Stimulated activated CD8-positive, alpha-beta memory T cell treated with anti-CD3 and anti-CD28 coated beads, Interleukin-15, amount 100 ng/mL, for 4 hours (primary cell): ENCODE data around the gene GPR15LG.
"Not testable (repeated sequence)": the region's sequence is repeated elsewhere in the genome, so short reads cannot be mapped to it uniquely, and the experiment has no call there.

Experiments used
- DNase-seq, 2 donors: peaks; one replicate each; pipeline ENCODE4 v3.0.0-alpha.2; 2020; ENCODE audit warnings: low read depth in 2 of 2

The GPR15LG gene

DNA sequence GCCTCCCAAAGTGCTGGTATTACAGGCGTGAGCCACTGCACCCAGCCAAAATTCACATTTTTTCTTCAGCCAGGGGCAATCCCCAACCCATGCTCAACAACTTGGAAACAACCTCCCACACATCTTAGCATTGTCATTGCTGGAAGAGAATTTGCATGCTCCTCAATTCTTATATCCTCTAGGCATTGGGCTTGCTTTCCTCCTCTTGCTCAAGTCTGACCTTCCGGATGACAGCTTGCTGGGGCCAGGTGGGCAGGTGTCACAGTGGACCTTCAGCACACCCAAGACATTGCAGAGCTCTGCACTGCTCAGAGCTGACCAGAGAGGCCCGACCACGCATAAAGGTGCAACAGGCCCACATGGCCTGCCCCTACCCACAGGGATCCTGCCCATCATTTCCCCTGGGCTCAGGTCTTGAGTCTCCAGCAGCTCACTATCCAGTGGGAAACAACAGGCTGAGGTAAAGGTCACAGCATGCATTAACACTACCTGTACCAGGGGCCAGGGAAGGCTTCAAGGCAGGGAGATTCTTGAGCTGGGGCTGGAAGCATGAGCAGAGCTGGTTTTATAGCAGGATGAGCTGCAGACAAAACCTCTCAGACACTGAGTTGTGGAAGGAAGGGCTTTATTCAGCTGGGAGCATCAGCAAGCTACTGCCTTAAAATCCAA lies 6.8 kb upstream of the GPR15LG start:
- DNase-seq, result no peak

DNA sequence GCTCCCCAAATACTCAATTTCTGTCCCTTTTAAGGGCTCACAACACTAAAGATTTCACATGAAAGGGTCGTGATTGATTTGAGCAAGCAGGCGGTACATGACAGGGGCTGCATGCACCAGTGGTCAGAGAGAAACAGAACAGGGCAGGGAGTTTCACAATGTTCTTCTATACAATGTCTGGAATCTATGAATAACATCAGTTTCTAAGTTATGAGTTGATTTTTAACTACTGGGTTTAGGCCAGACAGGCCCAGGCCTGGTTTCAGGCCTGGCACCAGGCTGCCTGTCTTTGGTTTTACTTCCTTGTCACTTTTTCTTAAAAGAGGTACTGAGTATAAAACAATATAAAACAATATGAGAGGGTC lies 6.3 kb upstream of the GPR15LG start:
- DNase-seq, result not testable (repeated sequence)

DNA sequence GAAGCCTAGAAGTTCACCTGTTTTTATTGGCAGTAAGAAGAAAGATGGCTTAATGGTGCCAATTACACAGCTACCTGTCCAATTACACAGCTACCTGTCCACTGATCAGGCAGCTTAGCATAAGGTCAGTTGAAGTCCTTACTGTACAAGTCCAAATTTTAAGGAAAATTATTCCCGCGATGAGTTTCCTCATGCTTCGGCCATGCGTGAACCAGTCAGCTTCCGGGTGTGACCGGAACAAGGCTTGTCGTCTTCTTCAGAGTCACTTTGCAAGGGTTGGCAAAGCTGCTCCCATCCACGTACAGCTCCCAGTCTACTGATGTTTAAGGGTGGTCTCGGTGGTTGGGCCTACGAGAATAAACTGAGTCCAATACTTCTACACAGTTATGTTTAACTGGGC lies 5.2 kb upstream of the GPR15LG start:
- DNase-seq, result not testable (repeated sequence)

DNA sequence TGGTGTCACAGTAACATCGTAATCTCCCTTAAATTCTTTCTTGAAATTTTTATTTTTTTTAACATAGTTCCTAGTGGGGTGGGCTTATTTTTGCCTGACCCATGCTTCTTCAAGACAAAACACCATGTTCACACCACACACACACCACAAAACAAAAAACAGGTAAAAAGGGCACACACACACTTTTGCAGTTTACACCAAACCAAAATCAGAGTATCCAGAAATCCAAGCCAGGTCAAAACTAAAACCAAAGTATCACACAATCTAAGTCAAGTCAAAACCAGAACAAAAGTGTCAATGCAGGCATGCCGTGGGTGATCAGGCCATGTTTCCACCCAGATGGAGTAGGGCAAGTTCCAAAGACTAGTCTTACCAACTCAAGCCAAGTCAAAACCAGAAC lies 2.4 kb upstream of the GPR15LG start:
- DNase-seq, result not testable (repeated sequence)

DNA sequence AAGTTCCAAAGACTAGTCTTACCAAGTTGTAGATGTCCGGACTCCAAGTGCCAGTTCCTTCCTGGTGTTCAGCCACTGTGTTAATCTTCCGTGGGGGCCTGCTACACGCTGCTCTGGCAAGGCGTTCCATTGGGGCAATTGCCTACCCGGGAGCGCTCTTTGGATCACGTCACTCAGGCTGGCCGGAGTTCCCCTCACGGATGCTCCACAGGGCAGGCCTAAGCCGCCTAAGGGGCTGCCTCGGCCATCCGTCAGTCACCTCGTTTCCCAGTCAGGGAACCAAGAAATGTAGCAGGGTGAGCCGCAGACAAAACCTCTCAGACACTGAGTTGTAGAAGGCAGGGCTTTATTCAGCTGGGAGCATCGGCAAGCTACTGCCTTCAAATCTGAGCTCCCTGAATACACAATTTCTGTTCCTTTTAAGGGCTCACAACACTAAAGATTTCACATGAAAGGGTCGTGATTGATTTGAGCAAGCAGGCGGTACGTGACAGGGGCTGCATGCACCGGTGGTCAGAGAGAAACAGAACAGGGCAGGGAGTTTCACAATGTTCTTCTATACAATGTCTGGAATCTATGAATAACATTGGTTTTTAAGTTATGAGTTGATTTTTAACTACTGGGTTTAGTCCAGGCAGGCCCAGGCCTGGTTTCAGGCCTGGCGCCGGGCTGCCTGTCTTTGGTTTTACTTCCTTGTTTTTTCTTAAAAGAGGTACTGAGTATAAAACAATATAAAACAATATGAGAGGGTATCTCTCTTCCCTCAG lies 1.7 kb upstream of the GPR15LG start:
- DNase-seq, result not testable (repeated sequence)

DNA sequence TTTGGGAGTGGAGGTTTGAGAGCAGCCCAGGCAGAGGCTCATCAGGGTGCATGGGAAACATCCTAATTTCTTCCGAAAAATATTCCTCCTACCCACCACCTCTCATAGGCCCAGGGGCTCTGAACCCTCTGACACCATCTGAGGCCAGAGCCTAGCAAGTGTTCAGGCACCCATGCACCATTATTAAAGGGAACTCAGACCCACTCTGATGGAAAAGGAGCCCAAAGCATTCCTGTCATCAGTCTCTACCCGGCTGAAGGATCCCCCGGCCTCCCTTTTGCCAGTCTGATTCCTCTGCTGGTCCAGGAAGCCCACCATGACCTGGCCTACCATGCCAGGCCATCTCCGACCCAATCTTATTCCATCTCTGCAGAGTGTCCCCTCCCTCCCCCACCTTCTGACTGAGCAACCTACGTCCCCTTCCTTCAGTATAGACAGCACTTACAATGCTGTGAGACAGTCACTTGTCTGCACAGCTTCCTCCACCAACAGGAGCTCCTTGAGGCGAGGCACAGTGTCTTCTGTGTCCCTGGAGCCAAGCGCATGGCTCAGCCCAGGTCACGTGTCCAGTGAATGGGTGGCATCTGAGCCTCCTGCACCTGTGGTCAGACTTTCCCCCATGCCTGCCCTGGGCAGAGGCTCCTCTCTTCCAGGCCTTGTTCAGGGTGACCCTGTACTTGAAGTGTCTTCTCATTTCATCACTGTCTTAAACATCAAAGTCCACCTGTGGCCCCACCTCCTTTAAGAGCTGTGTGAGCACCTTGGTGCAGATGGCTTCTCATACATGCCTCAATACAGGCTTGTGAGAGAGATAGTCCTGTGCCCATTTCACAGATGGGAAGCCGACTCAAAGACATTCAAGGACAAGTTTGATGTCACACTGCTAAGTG lies 889 bp upstream of the GPR15LG start:
- no peak for DNase-seq

DNA sequence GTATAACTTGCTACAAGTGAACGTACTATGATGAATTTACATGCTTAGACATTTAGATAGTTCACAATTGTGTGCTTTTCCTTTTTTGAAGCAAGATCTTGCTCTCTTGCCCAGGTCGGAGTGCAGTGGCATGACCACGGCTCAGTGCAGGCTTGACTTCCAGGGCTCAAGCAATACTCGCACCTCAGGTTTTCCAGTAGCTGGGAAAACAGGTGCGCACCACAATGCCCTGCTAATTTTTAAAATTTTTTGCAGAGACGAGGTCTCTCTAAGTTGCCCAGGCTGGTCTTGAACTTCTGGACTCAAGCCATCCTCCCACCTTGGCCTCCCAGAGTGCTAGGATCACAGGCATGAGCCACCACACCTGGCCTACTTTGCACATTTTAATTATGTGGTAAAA lies 1.8 kb downstream of the GPR15LG start:
- DNase-seq, result no peak

DNA sequence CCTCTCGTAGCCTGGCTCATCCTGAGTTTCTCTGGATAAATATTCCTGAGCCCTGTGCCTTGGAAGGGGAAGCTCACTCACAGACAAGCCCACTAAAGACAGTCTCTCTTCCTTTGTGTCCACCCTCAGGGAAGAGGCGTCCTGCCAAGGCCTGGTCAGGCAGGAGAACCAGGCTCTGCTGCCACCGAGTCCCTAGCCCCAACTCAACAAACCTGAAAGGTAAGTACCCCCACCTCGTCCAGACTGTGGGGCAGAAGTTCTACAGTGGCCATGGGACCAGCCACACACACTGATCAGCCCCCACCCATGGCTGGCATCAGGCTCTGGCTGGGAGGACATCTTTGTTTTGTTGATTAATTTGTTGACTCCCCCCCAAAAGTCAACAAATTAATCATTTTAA lies 2.8 kb downstream of the GPR15LG start:
- DNase-seq, result no peak

DNA sequence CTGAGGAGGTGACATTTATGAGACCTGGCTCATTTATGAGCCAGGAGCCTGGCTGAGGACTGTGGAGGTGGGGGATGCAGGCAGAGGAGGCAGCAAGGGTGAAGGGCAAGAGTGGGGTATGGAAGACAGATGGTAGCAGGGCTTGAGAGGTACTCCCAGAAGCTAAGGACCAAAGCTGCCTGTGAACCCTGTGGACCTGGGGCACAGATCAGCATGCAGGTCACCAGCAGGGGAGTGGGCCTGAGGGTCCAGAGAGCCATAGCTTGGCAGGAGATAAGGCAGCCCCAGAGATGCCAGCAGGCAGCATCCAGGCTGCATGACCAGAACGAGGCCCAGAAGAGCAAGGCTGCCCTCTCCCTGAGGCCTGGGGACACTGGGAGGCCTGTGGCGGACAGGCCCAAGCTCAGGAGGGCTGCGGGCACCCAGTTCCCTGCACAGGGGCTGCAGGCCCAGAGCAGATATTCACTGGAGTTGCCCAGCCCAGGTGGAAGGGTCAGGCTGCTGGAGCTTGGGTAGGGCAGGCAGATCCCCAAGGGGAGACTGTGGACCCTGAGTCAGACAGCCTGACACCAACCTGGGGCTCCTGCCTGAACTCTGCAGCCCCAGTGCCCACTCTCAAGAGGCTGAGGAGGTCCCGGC lies 3.4 kb downstream of the GPR15LG start:
- no peak for DNase-seq

DNA sequence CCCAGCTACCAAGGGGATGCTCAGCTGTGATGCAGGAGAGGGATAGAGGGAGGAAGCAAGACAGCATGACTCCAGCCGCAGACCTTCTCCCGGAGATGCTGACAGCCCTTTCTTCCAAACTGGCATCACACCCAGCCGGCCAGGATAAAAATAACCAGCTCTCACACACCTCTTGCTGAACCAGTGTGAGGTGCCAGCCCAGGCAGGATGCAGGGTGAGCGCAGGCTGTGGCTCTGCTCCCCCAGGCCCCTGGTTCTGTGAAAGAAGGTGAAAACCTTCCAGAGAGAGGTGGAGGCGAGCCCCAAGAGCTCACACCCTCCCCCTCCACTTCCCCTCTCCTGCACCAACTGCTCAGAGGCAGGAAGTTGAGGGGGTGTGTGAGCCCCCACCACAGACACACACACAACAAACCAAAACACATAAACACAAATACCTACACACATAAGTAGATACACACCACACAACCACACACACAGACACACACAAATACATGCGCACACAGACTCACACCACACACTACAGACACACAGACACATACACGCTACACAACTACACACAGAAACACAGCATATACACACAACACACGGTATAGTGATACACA lies 4.0 kb downstream of the GPR15LG start:
- DNase-seq, result peak in 1 of 2 donors; percentile 27

DNA sequence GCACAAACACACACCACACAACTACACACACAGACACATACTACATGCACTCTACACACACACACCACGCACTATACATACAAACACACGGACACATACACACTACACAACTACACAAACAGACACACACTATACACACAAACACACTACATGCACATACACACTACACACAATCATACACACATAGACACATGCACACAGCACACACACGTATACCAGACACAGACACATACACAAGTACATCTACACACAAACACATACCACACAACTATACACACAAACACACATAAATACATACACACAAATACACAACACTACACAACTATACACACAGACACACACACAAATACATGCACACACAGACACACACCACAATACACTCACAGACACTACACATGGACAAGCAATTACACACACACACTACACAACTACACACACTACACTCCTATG lies 4.6 kb downstream of the GPR15LG start:
- no peak for DNase-seq

DNA sequence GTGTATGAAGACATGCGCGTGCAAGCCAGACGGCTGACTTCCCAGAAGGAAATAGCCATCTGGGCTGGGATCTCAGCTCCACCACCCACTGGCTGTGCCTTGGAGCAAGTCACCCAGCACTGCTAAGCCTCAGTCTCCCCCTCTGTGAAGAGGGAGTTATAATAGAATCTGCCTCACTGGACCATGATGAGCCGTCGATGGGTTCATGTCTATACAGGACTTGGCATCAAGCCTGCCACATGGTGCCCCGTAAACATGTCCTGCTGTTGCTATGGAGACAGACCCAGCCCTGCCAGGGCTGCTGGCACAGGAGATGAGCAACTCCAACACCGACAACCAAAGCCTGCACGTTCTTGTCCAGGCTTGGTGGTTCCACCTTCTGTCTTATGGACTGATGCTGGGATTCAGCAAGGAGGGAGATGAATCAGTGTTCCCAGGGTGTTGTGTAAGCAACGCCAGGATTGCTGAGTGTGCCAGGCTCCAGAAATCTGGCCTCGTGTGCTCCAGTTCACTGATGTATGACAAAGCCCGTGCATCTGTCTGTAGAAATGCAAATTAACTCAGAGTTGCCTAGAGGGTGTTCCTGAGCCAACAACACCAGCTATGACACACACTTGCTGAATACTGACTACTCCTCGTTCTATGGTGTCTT lies 5.6 kb downstream of the GPR15LG start:
- DNase-seq, result no peak

DNA sequence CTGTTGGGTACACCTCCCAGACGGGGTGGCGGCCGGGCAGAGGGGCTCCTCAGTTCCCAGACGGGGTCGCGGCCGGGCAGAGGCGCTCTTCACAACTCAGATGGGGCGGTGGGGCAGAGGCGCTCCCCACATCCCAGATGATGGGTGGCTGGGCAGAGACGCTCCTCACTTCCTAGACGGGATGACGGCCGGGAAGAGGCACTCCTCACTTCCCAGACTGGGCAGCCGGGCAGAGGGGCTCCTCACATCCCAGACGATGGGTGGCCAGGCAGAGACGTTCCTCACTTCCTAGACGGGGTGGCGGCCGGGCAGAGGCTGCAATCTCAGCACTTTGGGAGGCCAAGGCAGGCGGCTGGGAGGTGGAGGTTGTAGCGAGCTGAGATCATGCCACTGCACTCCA lies 6.8 kb downstream of the GPR15LG start:
- not testable (repeated sequence) for DNase-seq

DNA sequence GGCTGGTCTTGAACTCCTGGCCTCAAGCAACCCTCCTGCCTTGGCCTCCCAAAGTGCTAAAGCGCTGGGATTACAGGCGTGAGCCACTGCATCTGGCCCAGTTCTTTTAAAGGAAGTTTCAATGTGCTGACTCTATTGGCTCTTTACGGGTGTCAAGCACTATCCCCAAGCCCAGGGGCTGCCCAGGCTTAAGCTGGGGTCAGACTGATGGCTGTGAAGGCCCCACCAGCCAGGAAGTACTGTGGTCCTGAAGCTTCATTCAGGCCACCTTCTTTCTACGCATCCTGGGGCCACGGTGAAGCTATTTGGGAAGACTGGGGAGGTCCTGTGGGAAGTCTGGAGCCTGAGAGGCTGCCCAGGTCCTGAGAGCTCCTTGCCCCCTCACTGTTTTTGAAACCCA lies 8.0 kb downstream of the GPR15LG start:
- no peak for DNase-seq

DNA sequence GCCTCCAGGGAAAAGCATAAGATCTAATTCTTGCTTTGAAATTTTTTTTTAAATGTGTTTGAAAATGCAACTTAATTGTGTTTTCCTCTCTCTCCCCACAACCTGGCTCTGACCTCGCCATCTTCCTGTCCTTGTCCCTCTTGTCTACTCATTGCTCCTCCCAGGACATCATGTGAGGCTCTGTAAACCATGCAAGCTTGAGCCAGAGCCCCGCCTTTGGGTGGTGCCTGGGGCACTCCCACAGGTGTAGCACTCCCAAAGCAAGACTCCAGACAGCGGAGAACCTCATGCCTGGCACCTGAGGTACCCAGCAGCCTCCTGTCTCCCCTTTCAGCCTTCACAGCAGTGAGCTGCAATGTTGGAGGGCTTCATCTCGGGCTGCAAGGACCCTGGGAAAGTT lies 10.9 kb downstream of the GPR15LG start:
- no peak for DNase-seq

DNA sequence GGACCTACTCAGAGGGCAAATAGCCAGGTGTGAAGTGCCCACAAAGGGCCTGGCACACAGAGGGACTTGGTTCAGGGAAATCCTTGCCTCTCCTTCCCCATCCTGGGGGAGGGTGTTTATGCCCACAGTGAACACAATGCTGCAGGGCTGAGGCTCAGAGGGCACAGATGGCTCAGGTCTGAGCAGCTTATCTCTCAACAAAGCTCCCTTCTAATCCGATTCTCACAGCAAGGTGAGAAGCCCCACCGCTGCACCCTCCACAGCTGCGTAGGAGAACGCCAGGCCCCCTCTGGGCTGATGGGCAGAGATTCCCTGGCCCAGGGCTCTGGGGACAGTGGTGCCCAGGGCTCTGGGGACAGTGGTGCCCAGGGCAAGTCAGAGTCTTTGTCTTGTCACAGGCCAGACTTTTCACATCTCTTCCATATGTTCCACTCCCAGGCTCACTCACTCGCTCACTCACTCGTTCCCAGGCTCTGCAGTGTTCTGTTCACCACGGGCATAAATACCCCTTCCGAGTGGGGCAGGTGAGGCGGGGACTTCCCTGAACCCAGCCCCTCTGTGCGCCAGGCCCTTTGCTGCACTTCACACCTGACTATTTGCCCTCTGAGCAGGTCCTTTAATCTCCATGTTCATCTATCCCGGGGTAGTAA lies 12.1 kb downstream of the GPR15LG start:
- DNase-seq, result no peak

DNA sequence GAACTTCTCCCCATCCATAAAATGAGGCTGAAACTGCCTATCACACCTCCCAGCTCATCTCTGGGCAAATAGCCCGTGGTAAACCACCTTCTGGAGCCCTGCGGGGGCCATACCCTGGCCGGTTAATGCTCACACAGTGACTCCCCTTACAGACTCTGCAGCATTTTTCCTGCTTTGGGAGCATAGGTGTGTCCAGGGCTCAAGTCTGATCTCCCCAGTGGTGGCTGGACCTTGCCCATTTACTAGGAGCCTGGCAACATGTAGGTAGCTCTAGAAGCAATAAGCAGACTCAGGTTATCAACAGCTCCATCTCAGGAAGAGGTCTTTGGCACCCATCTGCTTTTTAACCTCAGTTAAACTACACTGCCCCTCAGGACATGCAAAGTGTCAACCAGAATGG lies 15.2 kb downstream of the GPR15LG start:
- no peak for DNase-seq

DNA sequence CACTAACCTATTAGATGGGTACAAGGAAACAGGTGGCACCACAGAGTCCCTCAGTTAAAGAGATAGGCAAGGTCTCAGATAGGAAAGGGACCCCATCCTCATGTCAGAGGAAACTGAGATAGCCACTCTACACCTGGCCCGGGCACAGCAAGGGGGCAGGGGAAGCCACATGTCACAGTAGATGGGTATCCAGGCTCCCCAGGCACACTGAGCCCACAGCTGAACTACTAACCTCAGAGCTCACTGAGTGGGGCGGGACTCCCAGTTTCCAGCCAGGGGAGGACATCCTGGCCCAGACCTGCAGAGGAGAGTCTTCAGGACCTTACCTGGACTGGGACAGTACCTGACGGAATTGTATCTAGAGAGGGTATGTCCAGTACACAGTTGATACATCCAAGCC lies 17.0 kb downstream of the GPR15LG start:
- no peak for DNase-seq

DNA sequence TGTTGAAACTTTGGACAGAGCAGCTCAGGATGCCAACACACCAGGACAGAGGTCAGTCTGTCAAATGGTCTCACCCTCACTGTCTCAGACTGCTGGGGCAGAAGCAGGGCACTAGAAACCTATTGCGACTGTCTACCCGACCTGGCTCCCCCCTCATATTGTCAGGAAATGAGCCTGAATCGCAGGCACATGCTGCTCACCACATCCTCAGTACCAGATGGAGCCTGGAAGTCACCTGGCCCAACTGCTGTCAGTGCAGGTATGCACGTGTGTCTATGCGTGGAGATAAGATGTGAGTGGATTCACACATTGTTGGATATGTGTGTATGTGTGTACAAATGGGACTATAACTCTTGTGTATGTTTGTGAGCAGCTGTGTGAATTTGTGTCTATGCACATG lies 17.5 kb downstream of the GPR15LG start:
- no peak for DNase-seq

DNA sequence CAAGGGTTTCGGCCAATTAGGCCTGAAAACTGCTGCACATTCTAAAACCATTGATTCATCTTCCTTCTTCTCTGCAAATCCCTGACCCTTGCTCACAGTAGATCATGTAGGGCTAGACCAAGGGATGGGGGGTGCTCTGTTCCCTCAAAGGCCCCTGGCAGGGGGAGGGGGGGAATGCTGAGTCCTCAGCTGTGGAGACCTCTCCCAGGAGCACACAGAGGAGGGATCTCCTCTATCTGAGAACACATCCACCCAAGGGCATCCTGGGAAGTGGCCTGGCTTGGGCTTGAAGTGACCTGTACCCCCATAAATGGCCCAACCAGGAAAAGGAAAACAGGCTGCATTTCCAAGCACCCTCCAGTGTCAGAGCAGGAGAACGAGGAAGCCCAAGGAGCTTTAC lies 19.7 kb downstream of the GPR15LG start:
- DNase-seq, result no peak
